Left ventricle myocardium inferior (tissue), 1 donor: Measurements from ENCODE around the gene PSMD8. TPM values are rescaled to one million over a fixed set of nuclear protein-coding genes. Genes with fewer than 3 reads are reported as not detected.

Experiments used
- DNase-seq: peaks from one replicate; pipeline ENCODE4 v3.0.0-alpha.2; 2020
- H3K27ac ChIP-seq: fragments of 200-600 bp; replicated peaks from 2 replicates; pipeline ENCODE4 v1.8.0; 2021
- H3K27me3 ChIP-seq: fragments of 200-600 bp; 2 replicates; pipeline ENCODE4 v1.8.0; 2021; ENCODE audit warnings: low read depth
- H3K36me3 ChIP-seq: fragments of 200-600 bp; 2 replicates; pipeline ENCODE4 v1.8.0; 2021
- H3K4me1 ChIP-seq: fragments of 200-600 bp; 2 replicates; pipeline ENCODE4 v1.8.0; 2021
- H3K4me3 ChIP-seq: fragments of 200-600 bp; 2 replicates; pipeline ENCODE4 v1.8.0; 2021; ENCODE audit warnings: mild to moderate bottlenecking, moderate library complexity
- H3K9me3 ChIP-seq: fragments of 200-600 bp; replicated peaks from 2 replicates; pipeline ENCODE4 v1.8.0; 2021
- CTCF ChIP-seq: fragments of 200-600 bp; IDR thresholded peaks from 2 replicates; pipeline ENCODE4 v1.8.0; 2021; ENCODE audit warnings: antibody characterized with exemption, mild to moderate bottlenecking, borderline replicate concordance
- intact Hi-C: fragments of 100-400 bp; cut with micrococcal nuclease; formaldehyde crosslinking; loops from one replicate; pipeline ENCODE4 v1.11.0; 2022
- total RNA-seq: library from RNA; stranded (reverse); fragmentation: NEBNext Ultra II Directional; extraction: Animal tissue kit (Norgen Biotek cat#: 25700); gene quantifications from one replicate; pipeline ENCODE4 v1.2.1, GENCODE V29; 2021
- donor health status: DM: no; HTN: yes; CAD: no; lungs with severe emphysema.

Gene PSMD8
- total RNA-seq, 1 donor from 2014 or later = 349 TPM

- Histone ChIP-seq H3K4me3 (no peak overlapping the region), H3K27me3 (peaks cover 53% of the 10 kb centered on the region), H3K9me3 (no peaks in the 10 kb centered on the region), H3K27ac (no peak overlapping the region), H3K4me1 (no peaks in the 10 kb centered on the region), H3K36me3 (no peaks in the 10 kb centered on the region)
- intact Hi-C loops = no loop called here
- no peak for TF ChIP-seq CTCF
- DNase-seq = no peak
These were observed 23.5 kb upstream of the PSMD8 start for GRCh38 chr19:38350883-38351282.

GRCh38 chr19:38351865-38352395 lies 22.4 kb upstream of the PSMD8 start:
- no peak overlapping the region for H3K27ac ChIP-seq
- intact Hi-C loops = no loop called here
- no peak for TF ChIP-seq CTCF
- no peaks in the 10 kb centered on the region for H3K36me3 ChIP-seq
- no peak overlapping the region for H3K4me3 ChIP-seq
- no peaks in the 10 kb centered on the region for H3K9me3 ChIP-seq
- peaks cover 63% of the 10 kb centered on the region for H3K27me3 ChIP-seq
- no peak for DNase-seq
- no peaks in the 10 kb centered on the region for H3K4me1 ChIP-seq

- H3K36me3 ChIP-seq = no peaks in the 10 kb centered on the region
- no peak for DNase-seq
- intact Hi-C loops = no loop called here
- no peak overlapping the region for H3K4me3 ChIP-seq
- H3K27me3 ChIP-seq = peaks cover 70% of the 10 kb centered on the region
- no peaks in the 10 kb centered on the region for H3K9me3 ChIP-seq
- H3K27ac ChIP-seq = no peak overlapping the region
- no peak for TF ChIP-seq CTCF
- H3K4me1 ChIP-seq = no peaks in the 10 kb centered on the region
These were observed 21.8 kb upstream of the PSMD8 start for GRCh38 chr19:38352611-38353010.

GRCh38 chr19:38355728-38356725 lies 18.3 kb upstream of the PSMD8 start:
- H3K4me3 ChIP-seq = no peak overlapping the region
- H3K36me3 ChIP-seq = no peaks in the 10 kb centered on the region
- TF ChIP-seq CTCF = no peak
- DNase-seq = no peak
- H3K9me3 ChIP-seq = no peaks in the 10 kb centered on the region
- no peaks in the 10 kb centered on the region for H3K4me1 ChIP-seq
- no peak overlapping the region for H3K27ac ChIP-seq
- peaks cover 93% of the 10 kb centered on the region for H3K27me3 ChIP-seq
- intact Hi-C loops = no loop called here

GRCh38 chr19:38358071-38358470 lies 16.3 kb upstream of the PSMD8 start:
- Histone ChIP-seq H3K27ac (no peak overlapping the region), H3K9me3 (no peaks in the 10 kb centered on the region), H3K4me1 (peaks cover 20% of the 10 kb centered on the region), H3K27me3 (peaks cover 76% of the 10 kb centered on the region), H3K36me3 (no peaks in the 10 kb centered on the region), H3K4me3 (no peak overlapping the region)
- no peak for TF ChIP-seq CTCF
- intact Hi-C loops = no loop called here
- no peak for DNase-seq
